Naive thymus-derived CD8-positive, alpha-beta T cell (primary cell): ENCODE measurements around the gene TIMM23. TPM values are rescaled to one million over a fixed set of nuclear protein-coding genes. Genes with fewer than 3 reads are reported as not detected.
A peak's percentile ranks its signal among the peaks of the same experiment; 100 is the strongest.
"Not testable (repeated sequence)": the region's sequence is repeated elsewhere in the genome, so short reads cannot be mapped to it uniquely, and the experiment has no call there.

Experiments
- ATAC-seq, 2 donors: fragments of 150-1000 bp; cut with Tn5 transposase in 1 of 2; sonication (Bioruptor Pico), chemical (Tn5 transposase) in 1 of 2; 1 replicate in 1 of 2; 2 replicates in 1 of 2; pipeline ENCODE4 v1.10.0; 2021; ENCODE audit warnings: mild to moderate bottlenecking in 2 of 2, moderate library complexity in 2 of 2
- POLR2A ChIA-PET: fragments of 350-600 bp; sonication (Branson Sonifier 250); formaldehyde crosslinking; loops from one replicate; lab custom pipeline; 2021; ENCODE audit warnings: antibody characterized with exemption; lab: Charles Lee
- DNase-seq, 10 donors: peaks; one replicate each; pipeline versions ENCODE4 v3.0.0 to v3.0.0-alpha.2; 2020 to 2022
- H3K27ac Mint-ChIP-seq, 10 donors: one replicate each; pipeline ENCODE4 v1.8.0; 2020 to 2022; ENCODE audit warnings: mild to moderate bottlenecking in 10 of 10, mixed read lengths in 10 of 10, moderate library complexity in 4 of 10, inconsistent platforms in 1 of 10
- H3K27me3 Mint-ChIP-seq, 5 donors: one replicate each; pipeline ENCODE4 v1.8.0; 2021 to 2022; ENCODE audit warnings: mixed read lengths in 5 of 5
- H3K36me3 Mint-ChIP-seq, 3 donors: one replicate each; pipeline ENCODE4 v1.8.0; 2020 to 2022; ENCODE audit warnings: mixed read lengths in 3 of 3, mild to moderate bottlenecking in 2 of 3, inconsistent platforms in 1 of 3
- H3K4me1 Mint-ChIP-seq, 4 donors: one replicate each; pipeline ENCODE4 v1.8.0; 2021 to 2022; ENCODE audit warnings: mixed read lengths in 4 of 4
- H3K4me3 Mint-ChIP-seq, 10 donors: one replicate each; pipeline ENCODE4 v1.8.0; 2020 to 2022; ENCODE audit warnings: mild to moderate bottlenecking in 10 of 10, mixed read lengths in 10 of 10, moderate library complexity in 6 of 10, inconsistent platforms in 1 of 10
- H3K9me3 Mint-ChIP-seq, 9 donors: one replicate each; pipeline ENCODE4 v1.8.0; 2020 to 2022; ENCODE audit warnings: mixed read lengths in 9 of 9, mild to moderate bottlenecking in 3 of 9, inconsistent platforms in 1 of 9, moderate library complexity in 1 of 9
- polyA plus RNA-seq, 3 donors: library from polyadenylated mRNA; unstranded; fragments of 300-500 nt; fragmentation: Illumina TruSeq; gene quantifications; one replicate each; pipeline ENCODE4 v1.2.3, GENCODE V29; 2021
- total RNA-seq, 8 experiments: library from RNA in 2 of 8; stranded (reverse) in 2 of 8; gene quantifications; one replicate each; pipeline ENCODE4 v1.2.3 and lab custom pipeline; 2021 to 2026

TIMM23 gene
- total and polyA plus RNA-seq, 5 experiments from 2014 or later = 25.1 to 53.6 (median 42.7) TPM

GRCh38 chr10:45962686-45963452 lies 9.4 kb upstream of the TIMM23 start:
- H3K27ac Mint-ChIP-seq, DNase-seq, ATAC-seq, H3K27me3 Mint-ChIP-seq, POLR2A ChIA-PET, H3K9me3 Mint-ChIP-seq, H3K4me3 Mint-ChIP-seq: not testable (repeated sequence)
- peaks cover 5 to 11% (median 8%) of the 10 kb centered on the region in 4 donors for H3K4me1 Mint-ChIP-seq
- H3K36me3 Mint-ChIP-seq = peaks cover 0 to 30% (median 0%) of the 10 kb centered on the region in 3 donors

- ATAC-seq, POLR2A ChIA-PET, H3K27me3 Mint-ChIP-seq, DNase-seq, H3K9me3 Mint-ChIP-seq: not testable (repeated sequence)
- peaks cover 0 to 15% (median 3%) of the 10 kb centered on the region in 3 donors for H3K36me3 Mint-ChIP-seq
- H3K27ac Mint-ChIP-seq = peak overlapping the region in 3 of 10 donors; percentile 93 to 97 (median 97)
- H3K4me3 Mint-ChIP-seq = peak overlapping the region; percentile 97 to 100 (median 99)
- H3K4me1 Mint-ChIP-seq = peaks cover 27 to 57% (median 54%) of the 10 kb centered on the region in 4 donors
Observed at GRCh38 chr10:45971019-45971418, 1.3 kb upstream of the TIMM23 start.

- POLR2A ChIA-PET, H3K27me3 Mint-ChIP-seq, H3K9me3 Mint-ChIP-seq, DNase-seq: not testable (repeated sequence)
- peak overlapping the region; percentile 97 to 100 (median 99) for H3K4me3 Mint-ChIP-seq
- peaks cover 0 to 17% (median 3%) of the 10 kb centered on the region in 3 donors for H3K36me3 Mint-ChIP-seq
- H3K27ac Mint-ChIP-seq = peak overlapping the region; percentile 60 to 98 (median 94)
- peaks cover 25 to 56% (median 49%) of the 10 kb centered on the region in 4 donors for H3K4me1 Mint-ChIP-seq
- peak; percentile 52 to 57 for ATAC-seq
Observed at GRCh38 chr10:45971742-45972105, 565 bp upstream of the TIMM23 start.

- H3K36me3 Mint-ChIP-seq = peaks cover 0 to 24% (median 3%) of the 10 kb centered on the region in 3 donors
- H3K4me3 Mint-ChIP-seq = peak overlapping the region; percentile 97 to 100 (median 99)
- POLR2A ChIA-PET = not testable (repeated sequence)
Observed at GRCh38 chr10:45972813-45973169, 502 bp downstream of the TIMM23 start.

GRCh38 chr10:45974041-45974440 lies 1.8 kb downstream of the TIMM23 start:
- POLR2A ChIA-PET, DNase-seq, ATAC-seq, H3K27me3 Mint-ChIP-seq, H3K9me3 Mint-ChIP-seq: not testable (repeated sequence)
- Mint-ChIP-seq H3K4me1 (peaks cover 19 to 48% (median 38%) of the 10 kb centered on the region in 4 donors), H3K36me3 (peaks cover 0 to 28% (median 3%) of the 10 kb centered on the region in 3 donors), H3K4me3 (peak overlapping the region in 9 of 10 donors; percentile 18 to 100 (median 99)), H3K27ac (peak overlapping the region in 6 of 10 donors; percentile 1 to 77 (median 50))

More at GRCh38 chr10:45972813-45973169, 502 bp downstream of the TIMM23 start:
- Mint-ChIP-seq H3K27ac (peak overlapping the region; percentile 91 to 98 (median 96)), H3K4me1 (peaks cover 22 to 53% (median 44%) of the 10 kb centered on the region in 4 donors)
- DNase-seq, H3K9me3 Mint-ChIP-seq, H3K27me3 Mint-ChIP-seq, ATAC-seq: not testable (repeated sequence)

- H3K27ac Mint-ChIP-seq, H3K9me3 Mint-ChIP-seq, H3K4me3 Mint-ChIP-seq, DNase-seq, POLR2A ChIA-PET, ATAC-seq, H3K27me3 Mint-ChIP-seq: not testable (repeated sequence)
- H3K36me3 Mint-ChIP-seq = peaks cover 0 to 41% (median 0%) of the 10 kb centered on the region in 3 donors
- peaks cover 8 to 17% (median 13%) of the 10 kb centered on the region in 4 donors for H3K4me1 Mint-ChIP-seq
Observed at GRCh38 chr10:45978554-45978953, 6.3 kb downstream of the TIMM23 start.

DNA sequence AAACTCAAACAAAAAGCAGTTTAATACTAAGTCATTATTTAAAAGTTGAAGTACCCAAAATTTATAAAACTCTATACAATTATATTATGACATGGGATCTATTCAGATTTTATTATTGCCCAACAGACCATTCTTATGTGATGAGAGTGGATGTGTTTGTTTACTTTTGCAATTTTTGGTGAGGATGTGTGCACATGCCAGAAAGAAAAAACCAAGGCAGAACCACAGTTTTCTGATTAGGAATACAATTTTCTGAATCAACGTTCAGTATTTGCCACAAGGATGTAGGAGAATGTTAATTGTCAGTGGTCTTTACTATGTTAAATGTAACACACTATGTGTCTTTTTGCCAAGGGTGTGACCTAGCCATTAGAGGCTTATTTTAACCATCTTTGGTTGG lies 9.1 kb downstream of the TIMM23 start:
- H3K27ac Mint-ChIP-seq, H3K9me3 Mint-ChIP-seq, H3K27me3 Mint-ChIP-seq, ATAC-seq, H3K4me3 Mint-ChIP-seq, POLR2A ChIA-PET, DNase-seq, H3K4me1 Mint-ChIP-seq: not testable (repeated sequence)
- peaks cover 0 to 46% (median 2%) of the 10 kb centered on the region in 3 donors for H3K36me3 Mint-ChIP-seq

DNA sequence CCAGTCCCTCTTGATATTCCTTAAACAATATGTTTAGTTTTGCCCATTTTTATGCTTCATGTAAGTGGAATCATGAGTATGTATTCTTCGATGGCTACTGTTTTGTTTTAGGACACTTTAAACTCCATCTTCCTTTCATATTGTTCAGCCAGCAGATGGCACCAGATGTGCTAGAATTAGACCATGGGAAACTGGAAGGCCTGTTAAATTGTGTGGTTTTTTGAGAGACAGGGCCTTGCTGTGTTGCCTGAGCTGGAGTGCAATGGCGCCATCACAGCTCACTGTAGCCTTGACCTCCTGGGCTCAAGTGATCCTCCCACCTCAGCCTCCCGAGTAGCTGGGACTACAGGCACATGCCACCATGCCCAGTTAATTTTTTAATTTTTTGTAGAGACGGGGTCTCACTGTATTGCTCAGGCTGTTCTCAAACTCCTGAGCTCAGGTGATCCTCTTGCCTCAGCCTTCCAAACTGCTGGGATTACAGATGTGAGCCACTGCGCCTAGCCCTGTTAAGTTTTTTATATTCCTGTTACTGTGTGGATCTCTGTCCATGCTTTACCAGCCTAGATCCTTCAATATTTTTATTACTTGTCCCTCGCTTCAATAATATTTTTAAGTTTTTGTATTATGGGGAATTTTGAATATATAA lies 11.4 kb downstream of the TIMM23 start:
- H3K36me3 Mint-ChIP-seq = peaks cover 0 to 51% (median 2%) of the 10 kb centered on the region in 3 donors
- peak overlapping the region in 1 of 10 donors; percentile 8 for H3K27ac Mint-ChIP-seq
- H3K4me3 Mint-ChIP-seq, H3K4me1 Mint-ChIP-seq, H3K27me3 Mint-ChIP-seq, POLR2A ChIA-PET, H3K9me3 Mint-ChIP-seq: not testable (repeated sequence)
- DNase-seq (peak in 8 of 10 donors; percentile 19 to 56 (median 40)), ATAC-seq (peak; percentile 66 to 81)

DNA sequence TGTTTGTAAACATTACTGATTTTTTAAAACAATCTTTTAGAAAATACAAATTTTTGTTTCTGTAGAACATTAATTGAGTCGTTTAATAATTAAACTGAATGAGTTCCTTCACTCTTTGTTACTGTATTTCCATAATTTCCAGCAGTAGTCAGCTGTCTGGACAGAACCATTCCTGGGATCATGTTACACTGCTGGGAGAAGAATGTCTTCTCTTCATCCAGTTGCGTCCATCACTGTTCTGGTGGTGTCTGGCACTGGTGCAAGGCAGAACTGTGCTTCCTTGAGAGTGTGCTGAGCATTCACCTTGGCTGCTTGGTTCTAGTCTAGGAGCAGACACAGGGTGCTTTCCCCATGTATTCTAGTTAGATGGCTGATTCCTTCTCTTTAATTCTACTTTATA lies 12.2 kb downstream of the TIMM23 start:
- DNase-seq, ATAC-seq, H3K9me3 Mint-ChIP-seq, H3K4me3 Mint-ChIP-seq, H3K4me1 Mint-ChIP-seq, H3K27me3 Mint-ChIP-seq, H3K27ac Mint-ChIP-seq, POLR2A ChIA-PET: not testable (repeated sequence)
- peaks cover 0 to 52% (median 3%) of the 10 kb centered on the region in 3 donors for H3K36me3 Mint-ChIP-seq

DNA sequence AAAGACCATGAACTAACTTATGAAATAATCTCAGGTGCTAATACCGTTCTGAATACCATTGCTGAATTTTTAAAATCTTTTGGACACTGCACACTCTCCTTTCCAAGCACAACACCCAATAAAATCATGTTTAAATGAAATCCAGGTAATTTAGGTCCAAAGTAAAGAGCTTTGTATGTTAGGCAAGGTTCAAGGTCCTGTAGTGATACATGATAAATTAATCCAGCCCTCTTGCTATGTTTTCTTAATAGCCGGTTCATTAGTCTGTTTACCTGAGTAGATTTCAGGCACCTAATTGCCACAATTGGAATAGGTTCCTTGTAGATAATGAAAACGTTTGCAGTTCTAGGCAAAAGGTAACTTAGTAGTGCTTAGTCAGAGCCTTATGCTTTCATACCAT lies 13.3 kb downstream of the TIMM23 start:
- H3K36me3 Mint-ChIP-seq = peaks cover 0 to 58% (median 4%) of the 10 kb centered on the region in 3 donors
- not testable (repeated sequence) for H3K9me3 Mint-ChIP-seq

GRCh38 chr10:45997557-45997956 lies 25.3 kb downstream of the TIMM23 start:
- POLR2A ChIA-PET = no interaction called here
- Mint-ChIP-seq H3K9me3 (peaks cover 0 to 9% (median 0%) of the 10 kb centered on the region in 9 donors), H3K4me3 (no peak overlapping the region), H3K36me3 (peaks cover 7 to 71% (median 32%) of the 10 kb centered on the region in 3 donors), H3K27ac (peak overlapping the region in 8 of 10 donors; percentile 18 to 82 (median 37)), H3K27me3 (no peaks in the 10 kb centered on the region), H3K4me1 (peaks cover 0 to 5% (median 2%) of the 10 kb centered on the region in 4 donors)
- DNase-seq (no peak), ATAC-seq (no peak)

More for the DNA sequence above, 13.3 kb downstream of the TIMM23 start:
- POLR2A ChIA-PET, H3K27me3 Mint-ChIP-seq, H3K4me1 Mint-ChIP-seq, H3K4me3 Mint-ChIP-seq, ATAC-seq, DNase-seq: not testable (repeated sequence)
- peak overlapping the region in 1 of 10 donors; percentile 66 for H3K27ac Mint-ChIP-seq

DNA sequence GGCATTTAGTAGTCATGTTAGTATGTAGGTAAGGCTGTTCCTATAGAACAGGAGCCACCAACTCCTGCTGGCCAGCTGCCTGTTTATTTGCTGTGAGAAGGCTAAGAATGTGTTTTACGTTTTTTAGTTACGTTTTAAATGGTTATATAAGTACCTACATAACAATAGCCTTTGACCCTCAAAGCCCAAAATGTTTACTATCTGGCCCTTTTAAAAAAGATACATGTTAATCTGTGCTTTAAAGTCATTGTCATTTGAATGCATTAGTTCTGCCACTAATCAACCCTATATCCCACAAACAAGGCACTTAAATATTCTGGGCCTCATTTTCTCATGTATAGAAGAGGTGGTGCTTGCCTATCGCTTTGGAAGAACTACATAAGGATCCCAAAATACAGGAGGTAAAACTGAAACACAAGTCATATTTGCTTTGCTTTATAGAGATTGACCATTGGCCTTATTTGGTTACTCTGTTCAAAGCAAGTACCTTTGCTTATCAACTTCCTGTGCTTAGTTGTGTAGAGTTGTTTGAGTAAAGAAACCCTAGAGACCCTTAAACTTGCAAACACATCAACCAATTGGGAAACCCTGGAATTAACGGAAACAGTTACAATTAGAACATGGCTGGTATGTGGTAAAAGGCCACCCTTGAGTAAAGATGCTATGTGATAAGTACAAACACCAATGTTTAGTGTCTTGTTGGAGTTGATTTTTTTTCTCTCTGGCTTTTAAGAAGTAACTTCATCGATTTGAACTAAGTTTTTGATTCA lies 25.9 kb downstream of the TIMM23 start:
- H3K4me3 Mint-ChIP-seq = no peak overlapping the region
- peaks cover 7 to 69% (median 34%) of the 10 kb centered on the region in 3 donors for H3K36me3 Mint-ChIP-seq
- H3K27me3 Mint-ChIP-seq = no peaks in the 10 kb centered on the region
- POLR2A ChIA-PET = no interaction called here
- ATAC-seq (no peak), DNase-seq (no peak)
- peaks cover 0 to 3% (median 2%) of the 10 kb centered on the region in 4 donors for H3K4me1 Mint-ChIP-seq
- peak overlapping the region in 3 of 10 donors; percentile 29 to 42 (median 31) for H3K27ac Mint-ChIP-seq
- H3K9me3 Mint-ChIP-seq = peaks cover 0 to 9% (median 0%) of the 10 kb centered on the region in 9 donors
